Tibial nerve (tissue), 4 donors: ENCODE results near the gene RMI2. TPM values are rescaled to one million over a fixed set of nuclear protein-coding genes. Genes with fewer than 3 reads are reported as not detected.

Source experiments
- DNase-seq, 2 donors: peaks; one replicate each; pipeline ENCODE4 v3.0.0-alpha.2; 2019; ENCODE audit warnings: low spot score in 2 of 2
- H3K27ac ChIP-seq, 4 donors: fragments of 200-600 bp; sonication (generic) in 3 of 4; one replicate each; pipeline ENCODE4 v1.5.1; 2017 to 2019; ENCODE audit warnings: mild to moderate bottlenecking in 1 of 4
- H3K27me3 ChIP-seq, 2 donors: fragments of 200-600 bp; sonication (generic) in 1 of 2; one replicate each; pipeline versions ENCODE4 v1.5.1 to v1.6.0; 2017 to 2019
- H3K36me3 ChIP-seq, 3 donors: fragments of 200-600 bp; sonication (generic); one replicate each; pipeline ENCODE4 v1.5.1; 2018 to 2019
- H3K4me1 ChIP-seq, 4 donors: fragments of 200-600 bp; sonication (generic) in 3 of 4; one replicate each; pipeline ENCODE4 v1.5.1; 2017 to 2019
- H3K4me3 ChIP-seq, 4 donors: fragments of 200-600 bp; sonication (generic) in 3 of 4; one replicate each; pipeline ENCODE4 v1.5.1; 2017 to 2019; ENCODE audit warnings: mild to moderate bottlenecking in 1 of 4, moderate library complexity in 1 of 4
- H3K9me3 ChIP-seq, 4 donors: fragments of 200-600 bp; sonication (generic) in 3 of 4; one replicate each; pipeline ENCODE4 v1.5.1; 2017 to 2019
- CTCF ChIP-seq, 5 experiments: fragments of 200-600 bp in 3 of 5; fragments of 450-650 bp in 2 of 5; sonication (generic) in 3 of 5; IDR thresholded peaks; one replicate each; pipeline ENCODE4 v1.5.1; 2016 to 2019; ENCODE audit warnings: antibody characterized with exemption in 5 of 5, mild to moderate bottlenecking in 3 of 5, moderate library complexity in 2 of 5
- EP300 ChIP-seq, 2 donors: sonication (generic); formaldehyde crosslinking; IDR thresholded peaks; one replicate each; pipeline ENCODE4 v1.6.1; 2017; ENCODE audit warnings: antibody characterized with exemption in 2 of 2, mild to moderate bottlenecking in 1 of 2
- POLR2A ChIP-seq, 2 donors: fragments of 450-650 bp; IDR thresholded peaks; one replicate each; pipeline ENCODE4 v1.6.1; 2017; ENCODE audit warnings: antibody characterized with exemption in 2 of 2, mild to moderate bottlenecking in 2 of 2, moderate library complexity in 2 of 2
- WGBS, 2 donors: methylation state at CpG; one replicate each; pipeline ENCODE4 v1.1.5; 2018; 5-methylcytosine and 5-hydroxymethylcytosine counted together
- total RNA-seq, 4 donors: library from RNA; depleted of rRNA; stranded (reverse); fragments of >200 nt; gene quantifications; one replicate each; pipeline ENCODE4 v1.1.0, GENCODE V29; 2016

Gene RMI2
- total RNA-seq, 4 donors from 2014 or later, result 1.3 to 4.0 (median 2.0) TPM; not detected in 1

GRCh38 chr16:11321662-11322061 is 23.6 kb upstream of the RMI2 start:
- TF ChIP-seq EP300 (IDR thresholded peaks at IDR 0.05) (no peak), CTCF (IDR thresholded peaks at IDR 0.05) (no peak), POLR2A (IDR thresholded peaks at IDR 0.05) (no peak)
- no peak for DNase-seq
- H3K27ac ChIP-seq, result no peak overlapping the region
- peaks cover 0 to 6% (median 0%) of the 10 kb centered on the region in 4 donors for H3K4me1 ChIP-seq
- H3K27me3 ChIP-seq, result no peaks in the 10 kb centered on the region
- WGBS, 2 donors, result 67 to 75% methylated on average over 5 of the region's 5 CpGs
- no peak overlapping the region for H3K4me3 ChIP-seq
- no peaks in the 10 kb centered on the region for H3K36me3 ChIP-seq
- H3K9me3 ChIP-seq, result no peaks in the 10 kb centered on the region

- 66 to 84% methylated on average over 3 of the region's 3 CpGs for WGBS, 2 donors
- DNase-seq, result no peak
- H3K36me3 ChIP-seq, result no peaks in the 10 kb centered on the region
- H3K27ac ChIP-seq, result no peak overlapping the region
- H3K4me3 ChIP-seq, result no peak overlapping the region
- TF ChIP-seq POLR2A (IDR thresholded peaks at IDR 0.05) (no peak), CTCF (IDR thresholded peaks at IDR 0.05) (no peak), EP300 (IDR thresholded peaks at IDR 0.05) (no peak)
- no peaks in the 10 kb centered on the region for H3K9me3 ChIP-seq
- H3K4me1 ChIP-seq, result peaks cover 0 to 6% (median 1%) of the 10 kb centered on the region in 4 donors
- no peaks in the 10 kb centered on the region for H3K27me3 ChIP-seq
These were observed 22.4 kb upstream of the RMI2 start for GRCh38 chr16:11322823-11323222.

- Histone ChIP-seq H3K9me3 (no peaks in the 10 kb centered on the region), H3K27me3 (no peaks in the 10 kb centered on the region), H3K4me3 (no peak overlapping the region), H3K36me3 (no peaks in the 10 kb centered on the region), H3K4me1 (peaks cover 0 to 14% (median 6%) of the 10 kb centered on the region in 4 donors), H3K27ac (no peak overlapping the region)
- DNase-seq, result no peak
- WGBS, 2 donors, result 82 to 88% methylated on average over 11 of the region's 11 CpGs
- no peak for TF ChIP-seq EP300 (IDR thresholded peaks at IDR 0.05)
- TF ChIP-seq POLR2A (IDR thresholded peaks at IDR 0.05), result no peak
- TF ChIP-seq CTCF (IDR thresholded peaks at IDR 0.05), result no peak
These were observed 21.5 kb upstream of the RMI2 start for GRCh38 chr16:11323551-11324336.

- Histone ChIP-seq H3K4me1 (peaks cover 0 to 27% (median 16%) of the 10 kb centered on the region in 4 donors), H3K27ac (no peak overlapping the region), H3K9me3 (no peaks in the 10 kb centered on the region), H3K4me3 (no peak overlapping the region), H3K36me3 (no peaks in the 10 kb centered on the region), H3K27me3 (no peaks in the 10 kb centered on the region)
- TF ChIP-seq POLR2A (IDR thresholded peaks at IDR 0.05), result no peak
- no peak for TF ChIP-seq EP300 (IDR thresholded peaks at IDR 0.05)
- no peak for TF ChIP-seq CTCF (IDR thresholded peaks at IDR 0.05)
- no peak for DNase-seq
- WGBS, 2 donors, result 72 to 78% methylated on average over 9 to 10 of the region's 10 CpGs
These were observed 19.7 kb upstream of the RMI2 start for GRCh38 chr16:11325404-11326083.
